Mucosa of stomach (tissue), 1 donor: ENCODE measurements around the gene PPM1H.

ENCODE experiments used
- H3K27me3 ChIP-seq: one replicate; pipeline ENCODE4 v1.7.0; 2013; ENCODE audit warnings: mild to moderate bottlenecking, low read length; ENCODE audit not compliant: control insufficient read depth, insufficient read depth
- H3K36me3 ChIP-seq: one replicate; pipeline ENCODE4 v1.7.0; 2013; ENCODE audit warnings: low read length; ENCODE audit not compliant: control insufficient read depth, insufficient read depth
- H3K4me1 ChIP-seq: one replicate; pipeline ENCODE4 v1.7.0; 2013; ENCODE audit warnings: mild to moderate bottlenecking, low read length; ENCODE audit not compliant: control insufficient read depth, insufficient read depth
- H3K4me3 ChIP-seq: one replicate; pipeline ENCODE4 v1.7.0; 2013; ENCODE audit warnings: low read length
- H3K9ac ChIP-seq: one replicate; pipeline ENCODE4 v1.7.0; 2013; ENCODE audit warnings: mild to moderate bottlenecking, low read length, moderate library complexity
- H3K9me3 ChIP-seq: one replicate; pipeline ENCODE4 v1.7.0; 2013; ENCODE audit warnings: mild to moderate bottlenecking, low read length, moderate library complexity; ENCODE audit not compliant: control insufficient read depth
- donor health status: Pancreatic carcinoma.

The PPM1H gene

GRCh38 chr12:62726471-62726980 is 208.4 kb downstream of the PPM1H start:
- Histone ChIP-seq H3K27me3 (no peaks in the 10 kb centered on the region), H3K4me1 (peaks cover 11% of the 10 kb centered on the region)

GRCh38 chr12:62725781-62726180 is 209.2 kb downstream of the PPM1H start:
- Histone ChIP-seq H3K27me3 (no peaks in the 10 kb centered on the region), H3K4me1 (peaks cover 6% of the 10 kb centered on the region), H3K9me3 (no peaks in the 10 kb centered on the region), H3K4me3 (no peak overlapping the region), H3K36me3 (no peaks in the 10 kb centered on the region), H3K9ac (no peak overlapping the region)

More at GRCh38 chr12:62726471-62726980, 208.4 kb downstream of the PPM1H start:
- no peaks in the 10 kb centered on the region for H3K9me3 ChIP-seq
- H3K36me3 ChIP-seq: no peaks in the 10 kb centered on the region
- no peak overlapping the region for H3K4me3 ChIP-seq
- no peak overlapping the region for H3K9ac ChIP-seq

- Histone ChIP-seq H3K4me3 (no peak overlapping the region), H3K4me1 (peaks cover 6% of the 10 kb centered on the region), H3K36me3 (no peaks in the 10 kb centered on the region)
Observed at GRCh38 chr12:62724947-62725451, 210.0 kb downstream of the PPM1H start.

GRCh38 chr12:62724285-62724684 is 210.7 kb downstream of the PPM1H start:
- Histone ChIP-seq H3K36me3 (no peaks in the 10 kb centered on the region), H3K9ac (no peak overlapping the region), H3K9me3 (no peaks in the 10 kb centered on the region), H3K27me3 (no peaks in the 10 kb centered on the region), H3K4me1 (peaks cover 6% of the 10 kb centered on the region), H3K4me3 (no peak overlapping the region)

More at GRCh38 chr12:62724947-62725451, 210.0 kb downstream of the PPM1H start:
- Histone ChIP-seq H3K27me3 (no peaks in the 10 kb centered on the region), H3K9me3 (no peaks in the 10 kb centered on the region), H3K9ac (no peak overlapping the region)

GRCh38 chr12:62722971-62723680 is 211.8 kb downstream of the PPM1H start:
- H3K9ac ChIP-seq: no peak overlapping the region
- H3K4me1 ChIP-seq: peaks cover 6% of the 10 kb centered on the region
- no peaks in the 10 kb centered on the region for H3K9me3 ChIP-seq
- no peaks in the 10 kb centered on the region for H3K27me3 ChIP-seq
- no peaks in the 10 kb centered on the region for H3K36me3 ChIP-seq
- H3K4me3 ChIP-seq: no peak overlapping the region

GRCh38 chr12:62720661-62721330 is 214.2 kb downstream of the PPM1H start:
- H3K27me3 ChIP-seq: no peaks in the 10 kb centered on the region
- no peaks in the 10 kb centered on the region for H3K36me3 ChIP-seq
- no peak overlapping the region for H3K4me3 ChIP-seq
- peaks cover 6% of the 10 kb centered on the region for H3K4me1 ChIP-seq
- no peak overlapping the region for H3K9ac ChIP-seq
- H3K9me3 ChIP-seq: no peaks in the 10 kb centered on the region

- H3K4me3 ChIP-seq: no peak overlapping the region
- H3K4me1 ChIP-seq: peaks cover 3% of the 10 kb centered on the region
- H3K9ac ChIP-seq: no peak overlapping the region
- H3K36me3 ChIP-seq: no peaks in the 10 kb centered on the region
- H3K27me3 ChIP-seq: no peaks in the 10 kb centered on the region
- no peaks in the 10 kb centered on the region for H3K9me3 ChIP-seq
Observed at GRCh38 chr12:62720025-62720424, 214.9 kb downstream of the PPM1H start.

GRCh38 chr12:62718762-62719426 is 216.1 kb downstream of the PPM1H start:
- H3K9ac ChIP-seq: no peak overlapping the region
- no peaks in the 10 kb centered on the region for H3K9me3 ChIP-seq
- H3K4me3 ChIP-seq: no peak overlapping the region
- H3K36me3 ChIP-seq: no peaks in the 10 kb centered on the region
- H3K27me3 ChIP-seq: no peaks in the 10 kb centered on the region
- H3K4me1 ChIP-seq: no peaks in the 10 kb centered on the region

GRCh38 chr12:62717643-62718042 is 217.3 kb downstream of the PPM1H start:
- Histone ChIP-seq H3K4me1 (no peaks in the 10 kb centered on the region), H3K27me3 (no peaks in the 10 kb centered on the region), H3K9me3 (no peaks in the 10 kb centered on the region), H3K4me3 (no peak overlapping the region), H3K9ac (no peak overlapping the region), H3K36me3 (no peaks in the 10 kb centered on the region)

- Histone ChIP-seq H3K9me3 (no peaks in the 10 kb centered on the region), H3K36me3 (no peaks in the 10 kb centered on the region), H3K27me3 (no peaks in the 10 kb centered on the region), H3K9ac (no peak overlapping the region), H3K4me3 (no peak overlapping the region), H3K4me1 (no peaks in the 10 kb centered on the region)
Observed at GRCh38 chr12:62716866-62717525, 218.0 kb downstream of the PPM1H start.

- H3K9ac ChIP-seq: no peak overlapping the region
- no peak overlapping the region for H3K4me3 ChIP-seq
- H3K4me1 ChIP-seq: no peaks in the 10 kb centered on the region
- H3K9me3 ChIP-seq: no peaks in the 10 kb centered on the region
- no peaks in the 10 kb centered on the region for H3K36me3 ChIP-seq
- H3K27me3 ChIP-seq: no peaks in the 10 kb centered on the region
Observed at GRCh38 chr12:62716037-62716436, 218.9 kb downstream of the PPM1H start.
